AG04449 (cell line): ENCODE results near the gene CORO2B.

ENCODE experiments used
- CTCF ChIA-PET: fragments of 350-600 bp; formaldehyde crosslinking; extraction: SDS; loops from one replicate; lab custom pipeline; 2021; ENCODE audit warnings: antibody characterized with exemption; lab: Yijun Ruan, JAX
- POLR2A ChIA-PET: fragments of 400-600, 350-600 bp; formaldehyde crosslinking; extraction: SDS; loops from one replicate; lab custom pipeline; 2020; ENCODE audit warnings: antibody characterized with exemption, inconsistent platforms; lab: Yijun Ruan, JAX
- DNase-seq: peaks from one replicate; pipeline ENCODE4 v3.0.0-alpha.2; 2010; ENCODE audit warnings: low read depth, low spot score
- H3K4me3 ChIP-seq: 2 replicates; pipeline ENCODE4 v1.5.1; 2011; ENCODE audit warnings: low read depth, mild to moderate bottlenecking, control low read depth, low read length
- CTCF ChIP-seq: IDR thresholded peaks from one replicate; pipeline ENCODE4 v1.5.1; 2011; ENCODE audit warnings: mild to moderate bottlenecking, moderate library complexity, low read length, control low read depth, inconsistent platforms; ENCODE audit not compliant: insufficient read depth; ENCODE audit errors: missing control alignments

The CORO2B gene

GRCh38 chr15:68567345-68567744 is 11.4 kb upstream of the CORO2B start:
- POLR2A ChIA-PET = no interaction called here
- DNase-seq = no peak
- H3K4me3 ChIP-seq = no peak overlapping the region
- TF ChIP-seq CTCF = no peak
- CTCF ChIA-PET = interaction anchor here (6.1 to 16.5 kb wide), 3 partner anchors 7 to 107 kb away, joined by 41 to 408 read pairs (median 143); no protein-coding TSS in a partner anchor

- no peak overlapping the region for H3K4me3 ChIP-seq
- ChIA-PET POLR2A (no interaction called here), CTCF (interaction anchor here (1.0 to 16.5 kb wide), 4 partner anchors 10 to 104 kb away, joined by 3 to 408 read pairs (median 92); no protein-coding TSS in a partner anchor)
- no peak for DNase-seq
- no peak for TF ChIP-seq CTCF
Measured at GRCh38 chr15:68570974-68571373, 7.8 kb upstream of the CORO2B start.

- TF ChIP-seq CTCF = no peak
- no peak overlapping the region for H3K4me3 ChIP-seq
- POLR2A ChIA-PET = no interaction called here
- no peak for DNase-seq
- CTCF ChIA-PET = interaction anchor here (6.1 to 16.5 kb wide), 3 partner anchors 11 to 103 kb away, joined by 41 to 408 read pairs (median 143); no protein-coding TSS in a partner anchor
Measured at GRCh38 chr15:68571582-68571981, 7.2 kb upstream of the CORO2B start.

GRCh38 chr15:68572309-68572708 is 6.5 kb upstream of the CORO2B start:
- TF ChIP-seq CTCF = no peak
- CTCF ChIA-PET = interaction anchor here (0.8 to 16.5 kb wide), 4 partner anchors 9 to 102 kb away, joined by 3 to 408 read pairs (median 26); no protein-coding TSS in a partner anchor
- no peak for DNase-seq
- no peak overlapping the region for H3K4me3 ChIP-seq
- POLR2A ChIA-PET = no interaction called here

GRCh38 chr15:68572921-68573320 is 5.9 kb upstream of the CORO2B start:
- no peak for TF ChIP-seq CTCF
- ChIA-PET CTCF (interaction anchor here (2.0 to 16.5 kb wide), 4 partner anchors 10 to 102 kb away, joined by 10 to 408 read pairs (median 26); no protein-coding TSS in a partner anchor), POLR2A (no interaction called here)
- DNase-seq = no peak
- H3K4me3 ChIP-seq = no peak overlapping the region

GRCh38 chr15:68574046-68574445 is 4.7 kb upstream of the CORO2B start:
- no peak overlapping the region for H3K4me3 ChIP-seq
- CTCF ChIA-PET = interaction anchor here (0.7 to 16.5 kb wide), 8 partner anchors 11 to 351 kb away, joined by 3 to 408 read pairs (median 7); no protein-coding TSS in a partner anchor
- no peak for DNase-seq
- TF ChIP-seq CTCF = no peak
- POLR2A ChIA-PET = no interaction called here
